HFFc6 (cell line): ENCODE data around the gene DLG5. TPM values are rescaled to one million over a fixed set of nuclear protein-coding genes. Genes with fewer than 3 reads are reported as not detected.

Source experiments
- DNase-seq: peaks from one replicate; pipeline ENCODE4 v3.0.0-alpha.2; 2018
- H3K27ac Mint-ChIP-seq: 2 replicates; pipeline ENCODE4 v1.8.0; 2020; ENCODE audit warnings: mild to moderate bottlenecking, mixed read lengths
- H3K27me3 Mint-ChIP-seq: 2 replicates; pipeline ENCODE4 v1.8.0; 2021; ENCODE audit warnings: mild to moderate bottlenecking, moderate library complexity, mixed read lengths; ENCODE audit not compliant: insufficient read depth
- H3K36me3 Mint-ChIP-seq: 2 replicates; pipeline ENCODE4 v1.8.0; 2021; ENCODE audit warnings: low read depth, mixed read lengths
- H3K4me1 Mint-ChIP-seq: 2 replicates; pipeline ENCODE4 v1.8.0; 2020; ENCODE audit warnings: low read depth, mixed read lengths
- H3K4me3 Mint-ChIP-seq: 2 replicates; pipeline ENCODE4 v1.8.0; 2020; ENCODE audit warnings: mild to moderate bottlenecking, moderate library complexity, mixed read lengths
- H3K9me3 Mint-ChIP-seq: 2 replicates; pipeline ENCODE4 v1.8.0; 2020; ENCODE audit warnings: mild to moderate bottlenecking, mixed read lengths
- CTCF ChIP-seq: fragments of 200-600 bp; sonication (generic); IDR thresholded peaks from 2 replicates; pipeline ENCODE4 v1.5.0; 2021; ENCODE audit warnings: antibody characterized with exemption, mild to moderate bottlenecking
- total RNA-seq, 6 experiments: library from RNA; stranded (reverse); fragmentation: NEBNext Ultra II Directional; extraction: Animal tissue kit (Norgen Biotek cat#: 25700); gene quantifications; 2 replicates in 1 of 6; 3 replicates in 5 of 6; pipeline ENCODE4 v1.2.3, GENCODE V29; 2021

DLG5 gene
- total RNA-seq, 6 experiments from 2014 or later = 48.2 to 52.9 (median 49.7) TPM

GRCh38 chr10:77946084-77946483 lies 19.5 kb upstream of the DLG5 start:
- Mint-ChIP-seq H3K27ac (no peak overlapping the region), H3K27me3 (no peaks in the 10 kb centered on the region; the same call in 1 of the 2 replicates), H3K4me1 (peaks cover 41% of the 10 kb centered on the region), H3K9me3 (peaks cover 10% of the 10 kb centered on the region), H3K4me3 (no peak overlapping the region), H3K36me3 (peaks cover 9% of the 10 kb centered on the region)
- DNase-seq = no peak
- no peak for TF ChIP-seq CTCF

DNA sequence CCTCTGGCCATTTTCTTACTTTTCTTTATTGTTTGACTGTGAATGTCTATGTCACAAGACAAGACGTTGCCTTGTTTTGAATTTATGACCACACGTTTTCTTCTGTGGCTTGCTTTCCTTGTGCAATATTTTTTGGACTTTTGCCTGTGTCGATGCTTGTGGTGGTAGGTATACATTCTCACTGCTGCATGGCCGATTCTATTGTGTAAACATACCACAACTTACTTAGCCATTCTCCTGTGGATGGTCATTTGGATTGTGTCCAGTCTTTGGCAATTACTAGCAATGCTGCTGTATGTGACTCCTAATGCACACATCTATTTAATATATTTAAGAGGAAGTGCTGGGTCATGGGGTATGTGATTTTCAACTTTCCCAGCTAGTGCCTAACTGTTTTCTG lies 18.0 kb upstream of the DLG5 start:
- Mint-ChIP-seq H3K36me3 (no peaks in the 10 kb centered on the region), H3K27ac (peak overlapping the region; percentile 76), H3K4me3 (peak overlapping the region; percentile 56), H3K27me3 (no peaks in the 10 kb centered on the region; the same call in 1 of the 2 replicates), H3K9me3 (no peaks in the 10 kb centered on the region), H3K4me1 (peaks cover 37% of the 10 kb centered on the region)
- TF ChIP-seq CTCF = no peak
- peak; percentile 86 for DNase-seq

DNA sequence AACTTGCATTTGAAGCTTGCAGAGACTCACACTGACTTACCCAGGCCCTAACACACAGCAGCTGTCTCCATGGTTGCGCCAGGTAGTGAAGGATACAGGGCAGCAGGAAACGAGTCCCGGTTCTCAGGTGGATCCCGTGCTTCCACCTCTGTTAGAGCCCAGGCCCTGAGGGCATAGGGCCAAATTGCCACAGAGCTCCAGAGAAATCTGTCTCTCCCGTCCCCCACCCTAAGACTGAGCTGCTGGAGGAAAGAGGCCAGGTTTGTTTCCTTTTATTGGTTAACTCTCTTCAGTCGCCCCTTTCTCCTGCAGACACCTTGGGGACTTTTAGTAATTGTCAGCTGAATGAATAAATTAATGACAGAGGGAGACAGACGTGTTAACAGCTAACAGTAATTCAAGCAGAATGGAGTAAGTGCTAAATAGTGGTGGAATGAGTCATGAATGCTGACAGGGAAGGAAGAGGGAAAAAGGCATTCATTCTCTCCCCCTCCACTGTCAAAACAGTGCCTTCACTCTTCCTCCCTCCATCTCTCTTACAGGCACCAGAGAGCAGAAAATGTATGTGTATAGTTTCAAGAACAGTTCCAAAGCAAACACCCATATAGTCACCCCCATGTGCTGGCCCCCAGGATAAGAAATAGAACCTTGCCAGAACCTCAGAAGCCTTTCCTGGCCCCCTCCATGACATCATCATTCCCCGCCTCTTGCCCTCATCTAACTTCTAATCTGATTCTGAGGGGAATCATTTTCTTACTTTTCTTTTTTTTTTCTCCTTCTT lies 16.8 kb upstream of the DLG5 start:
- peak overlapping the region; percentile 83 for H3K27ac Mint-ChIP-seq
- no peak for TF ChIP-seq CTCF
- DNase-seq = peak; percentile 59
- H3K4me3 Mint-ChIP-seq = peak overlapping the region; percentile 59
- H3K36me3 Mint-ChIP-seq = no peaks in the 10 kb centered on the region
- H3K4me1 Mint-ChIP-seq = peaks cover 27% of the 10 kb centered on the region
- H3K27me3 Mint-ChIP-seq = peaks cover 2% of the 10 kb centered on the region
- H3K9me3 Mint-ChIP-seq = no peaks in the 10 kb centered on the region

DNA sequence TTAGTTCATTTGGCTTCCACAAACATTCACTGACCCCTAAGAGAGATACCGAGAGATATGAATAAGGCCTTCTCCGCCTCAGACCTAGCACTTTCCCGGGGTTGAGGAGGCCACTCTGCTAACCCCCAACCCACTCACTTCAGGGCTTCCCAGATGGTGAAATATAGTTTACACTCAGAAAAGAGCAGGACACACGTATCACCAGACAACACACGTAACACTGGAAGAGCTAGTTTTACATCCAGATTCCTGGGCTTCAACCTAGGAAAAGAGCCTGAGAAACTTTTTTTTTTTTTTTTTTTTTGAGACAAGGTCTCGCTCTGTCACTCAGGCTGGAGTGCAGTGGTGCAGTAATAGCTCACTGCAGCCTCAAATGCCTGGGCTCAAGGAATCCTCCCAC lies 15.2 kb upstream of the DLG5 start:
- Mint-ChIP-seq H3K27me3 (peaks cover 2% of the 10 kb centered on the region), H3K4me3 (no peak overlapping the region), H3K4me1 (peaks cover 27% of the 10 kb centered on the region), H3K27ac (no peak overlapping the region), H3K9me3 (no peaks in the 10 kb centered on the region), H3K36me3 (no peaks in the 10 kb centered on the region)
- DNase-seq = no peak
- no peak for TF ChIP-seq CTCF

DNA sequence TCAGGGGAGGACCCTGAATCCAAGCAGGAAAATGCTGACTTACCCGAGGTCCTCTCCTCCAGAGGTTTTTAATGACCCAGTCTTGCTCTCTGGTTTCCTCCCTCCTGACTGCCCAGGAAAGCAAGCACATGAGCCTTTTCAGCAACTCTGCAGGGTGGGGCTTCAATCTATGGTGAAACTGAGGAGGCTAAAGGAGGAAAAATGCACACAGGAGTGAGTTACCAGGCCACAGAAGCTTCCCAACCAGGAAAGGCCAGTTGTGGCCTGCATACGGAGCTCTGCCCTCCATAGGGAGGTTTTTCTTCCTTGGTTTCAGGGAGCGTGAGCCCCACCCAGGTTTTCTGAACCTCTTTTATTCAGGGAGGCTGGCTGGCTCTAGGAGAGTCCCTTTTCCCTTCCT lies 14.1 kb upstream of the DLG5 start:
- no peak overlapping the region for H3K4me3 Mint-ChIP-seq
- no peaks in the 10 kb centered on the region for H3K36me3 Mint-ChIP-seq
- TF ChIP-seq CTCF = no peak
- H3K27me3 Mint-ChIP-seq = peaks cover 2% of the 10 kb centered on the region; the same call in 1 of the 2 replicates
- H3K27ac Mint-ChIP-seq = no peak overlapping the region
- DNase-seq = no peak
- H3K9me3 Mint-ChIP-seq = no peaks in the 10 kb centered on the region
- peaks cover 22% of the 10 kb centered on the region for H3K4me1 Mint-ChIP-seq
